HL-60 (cell line): ENCODE results near the gene MCM6.
"Not testable (repeated sequence)": the region's sequence is repeated elsewhere in the genome, so short reads cannot be mapped to it uniquely, and the experiment has no call there.

Experiments
- DNase-seq, 2 experiments: peaks; one replicate each; pipeline ENCODE4 v3.0.0-alpha.2; 2010 to 2020; ENCODE audit warnings: low read depth in 1 of 2, low spot score in 1 of 2
- H3K27ac ChIP-seq: fragments of 250-450 bp; sonication (Bioruptor Pico); replicated peaks from 2 replicates; pipeline ENCODE4 v1.5.1; 2020; ENCODE audit warnings: mild to moderate bottlenecking, moderate library complexity
- H3K27me3 ChIP-seq: fragments of 250-450 bp; sonication (Bioruptor Pico); 2 replicates; pipeline ENCODE4 v1.5.1; 2021; ENCODE audit warnings: mild to moderate bottlenecking, moderate library complexity; ENCODE audit not compliant: insufficient read depth, poor library complexity, severe bottlenecking
- H3K4me3 ChIP-seq: replicated peaks from 2 replicates; pipeline ENCODE4 v1.5.1; 2011; ENCODE audit warnings: mild to moderate bottlenecking, control low read depth, low read length; ENCODE audit not compliant: insufficient read depth
- GABPA ChIP-seq: IDR thresholded peaks from 2 replicates; pipeline ENCODE4 v1.6.1; 2012; ENCODE audit warnings: low read depth
- POLR2AphosphoS5 ChIP-seq: IDR thresholded peaks from 2 replicates; pipeline ENCODE4 v1.6.1; 2012; ENCODE audit warnings: low read depth
- SPI1 ChIP-seq: IDR thresholded peaks from 2 replicates; pipeline ENCODE4 v1.6.1; 2012; ENCODE audit warnings: low read depth, mild to moderate bottlenecking, borderline replicate concordance
- TF ChIP-seq, protein P1 (sequence below): IDR thresholded peaks from 2 replicates; pipeline ENCODE4 v1.6.1; 2012; ENCODE audit warnings: low read depth; ENCODE audit not compliant: insufficient replicate concordance
- TF ChIP-seq, protein P2 (sequence below): IDR thresholded peaks from one replicate; pipeline ENCODE4 v1.5.1; 2011; ENCODE audit warnings: low read length, control low read depth, inconsistent platforms; ENCODE audit not compliant: insufficient read depth

The MCM6 gene

DNA sequence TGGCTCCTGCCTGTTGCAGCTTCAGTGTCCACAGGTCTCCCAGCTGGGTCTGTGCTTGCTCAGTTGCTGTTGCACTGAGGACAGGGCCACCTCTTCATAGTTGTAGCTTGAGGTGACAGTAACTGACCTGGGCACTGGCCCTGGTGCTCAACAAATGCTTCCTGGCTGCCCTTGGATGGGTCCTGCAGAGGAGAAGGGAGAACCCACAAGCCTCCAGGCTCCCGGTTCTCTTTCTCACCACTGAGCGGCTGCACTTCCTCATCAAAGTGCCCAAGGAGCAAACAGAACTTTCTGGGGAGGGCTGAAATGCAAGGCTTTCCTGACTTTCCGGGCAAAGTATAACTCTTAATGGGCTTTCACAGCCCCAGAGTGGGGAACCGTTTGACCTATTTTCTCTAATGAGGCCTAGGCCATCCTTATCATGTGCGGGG is 78.0 kb downstream of the MCM6 start:
- Histone ChIP-seq H3K27me3 (no peaks in the 10 kb centered on the region), H3K27ac (no peak overlapping the region), H3K4me3 (no peak overlapping the region)
- peak in 1 of 2 experiments; percentile 35 for DNase-seq
- TF ChIP-seq SPI1, result peak; percentile 89
- TF ChIP-seq, protein P1, sequence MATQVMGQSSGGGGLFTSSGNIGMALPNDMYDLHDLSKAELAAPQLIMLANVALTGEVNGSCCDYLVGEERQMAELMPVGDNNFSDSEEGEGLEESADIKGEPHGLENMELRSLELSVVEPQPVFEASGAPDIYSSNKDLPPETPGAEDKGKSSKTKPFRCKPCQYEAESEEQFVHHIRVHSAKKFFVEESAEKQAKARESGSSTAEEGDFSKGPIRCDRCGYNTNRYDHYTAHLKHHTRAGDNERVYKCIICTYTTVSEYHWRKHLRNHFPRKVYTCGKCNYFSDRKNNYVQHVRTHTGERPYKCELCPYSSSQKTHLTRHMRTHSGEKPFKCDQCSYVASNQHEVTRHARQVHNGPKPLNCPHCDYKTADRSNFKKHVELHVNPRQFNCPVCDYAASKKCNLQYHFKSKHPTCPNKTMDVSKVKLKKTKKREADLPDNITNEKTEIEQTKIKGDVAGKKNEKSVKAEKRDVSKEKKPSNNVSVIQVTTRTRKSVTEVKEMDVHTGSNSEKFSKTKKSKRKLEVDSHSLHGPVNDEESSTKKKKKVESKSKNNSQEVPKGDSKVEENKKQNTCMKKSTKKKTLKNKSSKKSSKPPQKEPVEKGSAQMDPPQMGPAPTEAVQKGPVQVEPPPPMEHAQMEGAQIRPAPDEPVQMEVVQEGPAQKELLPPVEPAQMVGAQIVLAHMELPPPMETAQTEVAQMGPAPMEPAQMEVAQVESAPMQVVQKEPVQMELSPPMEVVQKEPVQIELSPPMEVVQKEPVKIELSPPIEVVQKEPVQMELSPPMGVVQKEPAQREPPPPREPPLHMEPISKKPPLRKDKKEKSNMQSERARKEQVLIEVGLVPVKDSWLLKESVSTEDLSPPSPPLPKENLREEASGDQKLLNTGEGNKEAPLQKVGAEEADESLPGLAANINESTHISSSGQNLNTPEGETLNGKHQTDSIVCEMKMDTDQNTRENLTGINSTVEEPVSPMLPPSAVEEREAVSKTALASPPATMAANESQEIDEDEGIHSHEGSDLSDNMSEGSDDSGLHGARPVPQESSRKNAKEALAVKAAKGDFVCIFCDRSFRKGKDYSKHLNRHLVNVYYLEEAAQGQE, result no peak

DNA sequence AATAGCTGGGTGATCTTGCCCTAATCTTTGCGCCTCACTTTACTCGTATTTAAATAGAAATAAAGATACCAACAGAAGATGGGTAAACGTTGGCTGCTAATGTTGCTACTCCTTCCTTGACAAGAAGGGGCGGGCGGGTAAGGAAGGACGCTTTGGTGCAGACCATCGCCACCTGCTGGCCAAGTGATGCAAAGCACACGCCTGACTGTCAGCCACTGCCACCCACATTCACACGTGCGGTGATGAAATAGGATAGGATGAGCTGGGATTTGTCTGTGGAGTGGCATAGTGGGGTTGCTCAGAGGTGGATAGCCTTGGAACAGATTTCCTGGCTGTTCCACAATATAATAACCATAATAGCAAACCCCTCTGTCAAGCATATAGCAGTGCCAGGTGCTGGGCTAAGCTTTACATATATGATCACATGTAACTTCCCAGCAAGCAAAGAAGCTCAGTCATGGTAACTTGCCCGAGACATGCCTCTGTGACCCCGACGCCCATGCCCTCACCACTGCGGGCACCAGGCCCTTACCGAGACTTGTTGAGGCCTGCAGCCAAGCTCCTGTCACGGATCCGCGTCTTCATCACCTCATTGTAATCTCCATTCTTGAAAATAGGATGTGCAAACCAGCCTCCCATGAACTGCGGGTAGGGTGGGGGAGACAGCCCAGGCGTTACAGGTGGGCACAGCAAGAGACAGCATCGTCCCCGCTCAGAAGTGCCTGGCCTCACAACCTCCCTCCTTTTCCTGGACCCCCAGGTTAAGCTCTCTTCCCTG is 78.6 kb downstream of the MCM6 start:
- no peak overlapping the region for H3K27ac ChIP-seq
- no peak overlapping the region for H3K4me3 ChIP-seq
- DNase-seq, result peak; percentile 79 to 85
- TF ChIP-seq POLR2AphosphoS5 (no peak), GABPA (no peak)
- TF ChIP-seq, protein P2, sequence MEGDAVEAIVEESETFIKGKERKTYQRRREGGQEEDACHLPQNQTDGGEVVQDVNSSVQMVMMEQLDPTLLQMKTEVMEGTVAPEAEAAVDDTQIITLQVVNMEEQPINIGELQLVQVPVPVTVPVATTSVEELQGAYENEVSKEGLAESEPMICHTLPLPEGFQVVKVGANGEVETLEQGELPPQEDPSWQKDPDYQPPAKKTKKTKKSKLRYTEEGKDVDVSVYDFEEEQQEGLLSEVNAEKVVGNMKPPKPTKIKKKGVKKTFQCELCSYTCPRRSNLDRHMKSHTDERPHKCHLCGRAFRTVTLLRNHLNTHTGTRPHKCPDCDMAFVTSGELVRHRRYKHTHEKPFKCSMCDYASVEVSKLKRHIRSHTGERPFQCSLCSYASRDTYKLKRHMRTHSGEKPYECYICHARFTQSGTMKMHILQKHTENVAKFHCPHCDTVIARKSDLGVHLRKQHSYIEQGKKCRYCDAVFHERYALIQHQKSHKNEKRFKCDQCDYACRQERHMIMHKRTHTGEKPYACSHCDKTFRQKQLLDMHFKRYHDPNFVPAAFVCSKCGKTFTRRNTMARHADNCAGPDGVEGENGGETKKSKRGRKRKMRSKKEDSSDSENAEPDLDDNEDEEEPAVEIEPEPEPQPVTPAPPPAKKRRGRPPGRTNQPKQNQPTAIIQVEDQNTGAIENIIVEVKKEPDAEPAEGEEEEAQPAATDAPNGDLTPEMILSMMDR, result peak; percentile 97
- H3K27me3 ChIP-seq, result no peaks in the 10 kb centered on the region

DNA sequence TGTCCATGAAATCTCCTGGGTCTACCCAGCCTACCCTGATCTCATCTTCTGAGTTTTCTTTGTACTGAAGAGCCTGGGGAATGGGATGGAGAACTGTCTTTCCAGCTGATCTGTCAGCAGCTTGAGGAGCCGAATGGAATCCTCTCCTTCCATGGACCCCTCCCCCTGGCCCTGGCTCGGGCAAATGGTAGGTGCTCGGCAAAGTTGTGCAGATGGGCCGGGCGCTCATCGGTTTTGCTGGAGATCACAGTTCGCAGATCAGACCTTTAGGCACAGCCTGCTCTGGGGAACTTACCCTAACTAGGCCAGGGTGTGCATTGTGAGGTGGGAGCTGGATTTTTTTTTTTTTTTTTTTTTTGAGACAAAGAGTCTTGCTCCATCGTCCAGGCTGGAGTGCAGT is 79.6 kb downstream of the MCM6 start:
- H3K4me3 ChIP-seq, result no peak overlapping the region

DNA sequence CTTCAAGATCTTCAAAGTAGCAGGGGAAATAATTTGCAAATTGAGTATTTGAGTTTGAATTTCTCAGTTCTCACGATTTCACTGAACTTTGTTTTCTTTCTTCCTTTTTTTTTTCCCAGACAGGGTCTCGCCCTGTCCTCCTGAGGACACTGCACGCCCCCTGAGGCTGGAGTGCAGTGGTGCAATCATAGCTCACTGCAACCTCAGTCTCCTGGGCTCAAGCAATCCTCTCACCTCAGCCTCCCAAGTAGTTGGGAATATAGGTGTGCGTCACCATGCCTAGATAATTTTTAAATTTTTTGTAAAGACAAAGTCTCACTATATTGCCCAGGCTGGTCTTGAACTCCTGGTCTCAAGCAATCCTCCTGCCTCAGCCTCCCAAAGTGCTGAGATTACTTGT is 80.6 kb downstream of the MCM6 start:
- H3K27ac ChIP-seq, DNase-seq, H3K27me3 ChIP-seq, H3K4me3 ChIP-seq: not testable (repeated sequence)

More for the DNA sequence above, 79.6 kb downstream of the MCM6 start:
- no peak for DNase-seq
- H3K27me3 ChIP-seq, result no peaks in the 10 kb centered on the region
- H3K27ac ChIP-seq, result no peak overlapping the region
- TF ChIP-seq, protein P1, result no peak
- TF ChIP-seq SPI1 (no peak), POLR2AphosphoS5 (no peak), GABPA (no peak)
- TF ChIP-seq, protein P2, result no peak
